ENCODE measurements around the gene CTSA.

DNA sequence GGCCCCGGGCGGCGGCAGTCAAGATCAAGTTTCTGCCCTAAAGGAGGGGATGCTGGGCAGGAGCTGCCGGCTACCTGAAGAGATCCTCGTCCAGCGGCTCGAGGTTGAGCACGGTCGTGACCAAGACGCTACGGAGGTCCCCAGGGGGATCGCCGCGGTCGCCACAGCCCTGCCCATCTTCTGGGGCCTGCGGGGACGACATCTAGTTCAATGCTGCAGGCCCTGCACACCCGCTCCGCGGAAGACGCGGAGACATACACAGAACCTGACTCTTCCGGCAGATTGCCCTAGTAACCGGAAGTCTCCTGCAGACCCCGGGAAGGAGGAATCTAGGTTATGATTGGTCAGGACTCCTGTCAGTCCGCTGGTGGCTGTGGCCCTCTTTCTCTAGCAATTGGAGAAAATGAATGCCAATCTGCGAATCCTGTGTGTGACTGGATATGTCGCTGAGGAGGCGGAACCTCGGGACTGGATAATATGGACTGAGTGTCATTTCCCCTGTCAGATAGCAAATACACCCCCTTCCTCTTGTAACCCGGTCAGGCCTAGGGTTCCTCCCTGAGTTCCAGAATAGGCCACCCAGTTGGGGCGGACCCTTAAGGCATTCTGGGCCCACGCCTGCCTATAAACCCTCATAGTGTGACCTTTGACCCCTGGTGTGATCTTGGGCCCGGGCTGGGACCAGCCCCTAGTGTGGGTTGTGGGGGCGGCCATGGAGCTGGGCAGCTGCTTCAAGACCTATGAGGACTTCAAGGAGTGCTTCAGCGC is 33.8 kb upstream of the CTSA start, which contains the start of the genes ACOT8 and ZSWIM3:
- TF ChIP-seq, protein P1, sequence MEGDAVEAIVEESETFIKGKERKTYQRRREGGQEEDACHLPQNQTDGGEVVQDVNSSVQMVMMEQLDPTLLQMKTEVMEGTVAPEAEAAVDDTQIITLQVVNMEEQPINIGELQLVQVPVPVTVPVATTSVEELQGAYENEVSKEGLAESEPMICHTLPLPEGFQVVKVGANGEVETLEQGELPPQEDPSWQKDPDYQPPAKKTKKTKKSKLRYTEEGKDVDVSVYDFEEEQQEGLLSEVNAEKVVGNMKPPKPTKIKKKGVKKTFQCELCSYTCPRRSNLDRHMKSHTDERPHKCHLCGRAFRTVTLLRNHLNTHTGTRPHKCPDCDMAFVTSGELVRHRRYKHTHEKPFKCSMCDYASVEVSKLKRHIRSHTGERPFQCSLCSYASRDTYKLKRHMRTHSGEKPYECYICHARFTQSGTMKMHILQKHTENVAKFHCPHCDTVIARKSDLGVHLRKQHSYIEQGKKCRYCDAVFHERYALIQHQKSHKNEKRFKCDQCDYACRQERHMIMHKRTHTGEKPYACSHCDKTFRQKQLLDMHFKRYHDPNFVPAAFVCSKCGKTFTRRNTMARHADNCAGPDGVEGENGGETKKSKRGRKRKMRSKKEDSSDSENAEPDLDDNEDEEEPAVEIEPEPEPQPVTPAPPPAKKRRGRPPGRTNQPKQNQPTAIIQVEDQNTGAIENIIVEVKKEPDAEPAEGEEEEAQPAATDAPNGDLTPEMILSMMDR (IDR thresholded peaks at IDR 0.05): no peak
- peak; percentile 50 to 81 (median 80) for TF ChIP-seq POLR2A (IDR thresholded peaks at IDR 0.05)

Measured in body of pancreas (tissue), 4 donors.